EL (cell line): Measurements from ENCODE around the gene INSIG1.

Experiments
- DNase-seq: peaks from one replicate; pipeline ENCODE4 v3.0.0-alpha.2; 2016

The INSIG1 gene

GRCh38 chr7:155305231-155305904 is 7.7 kb downstream of the INSIG1 start:
- DNase-seq: no peak

GRCh38 chr7:155306673-155307470 is 9.2 kb downstream of the INSIG1 start:
- no peak for DNase-seq

- no peak for DNase-seq
Observed at GRCh38 chr7:155308330-155309020, 10.8 kb downstream of the INSIG1 start.

- no peak for DNase-seq
Observed at GRCh38 chr7:155309021-155309338, 11.3 kb downstream of the INSIG1 start.

- no peak for DNase-seq
Observed at GRCh38 chr7:155310425-155311114, 12.9 kb downstream of the INSIG1 start.

GRCh38 chr7:155311826-155312537 is 14.3 kb downstream of the INSIG1 start:
- DNase-seq: no peak

- DNase-seq: no peak
Observed at GRCh38 chr7:155312633-155313032, 15.0 kb downstream of the INSIG1 start.

GRCh38 chr7:155313096-155313495 is 15.4 kb downstream of the INSIG1 start:
- DNase-seq: no peak

- no peak for DNase-seq
Observed at GRCh38 chr7:155315977-155316376, 18.3 kb downstream of the INSIG1 start.

GRCh38 chr7:155316427-155317113 is 18.9 kb downstream of the INSIG1 start:
- DNase-seq: no peak

GRCh38 chr7:155317114-155317434 is 19.4 kb downstream of the INSIG1 start:
- no peak for DNase-seq

- DNase-seq: no peak
Observed at GRCh38 chr7:155318245-155318644, 20.6 kb downstream of the INSIG1 start.

- no peak for DNase-seq
Observed at GRCh38 chr7:155322530-155322929, 24.9 kb downstream of the INSIG1 start.

GRCh38 chr7:155323001-155323638 is 25.4 kb downstream of the INSIG1 start:
- DNase-seq: no peak

- DNase-seq: no peak
Observed at GRCh38 chr7:155324012-155324917, 26.6 kb downstream of the INSIG1 start.

- no peak for DNase-seq
Observed at GRCh38 chr7:155324918-155325235, 27.2 kb downstream of the INSIG1 start.

- no peak for DNase-seq
Observed at GRCh38 chr7:155326385-155326784, 28.7 kb downstream of the INSIG1 start.

GRCh38 chr7:155327590-155328320 is 30.1 kb downstream of the INSIG1 start:
- no peak for DNase-seq

- no peak for DNase-seq
Observed at GRCh38 chr7:155329225-155329624, 31.5 kb downstream of the INSIG1 start.

GRCh38 chr7:155331396-155331795 is 33.7 kb downstream of the INSIG1 start:
- no peak for DNase-seq
